HG02973 (cell line): ENCODE results near the gene DSCAML1.

ENCODE experiments used
- ATAC-seq: cut with Tn5 transposase; IDR thresholded peaks from one replicate; pipeline ENCODE4 v1.9.1; 2021; ENCODE audit warnings: moderate library complexity; ENCODE audit not compliant: unreplicated experiment

The DSCAML1 gene

GRCh38 chr11:117796872-117797529 lies at the start of gene DSCAML1:
Gene DSCAML1, minus strand, starts transcription at chr11:117797216. Its CDS starts 137 bp downstream, at chr11:117797079.
- no peak for ATAC-seq

GRCh38 chr11:117843666-117844484 lies 46.9 kb upstream of the DSCAML1 start:
- ATAC-seq, result no peak

- no peak for ATAC-seq
Observed at GRCh38 chr11:117842131-117842941, 45.3 kb upstream of the DSCAML1 start.

GRCh38 chr11:117841551-117842031 lies 44.6 kb upstream of the DSCAML1 start:
- no peak for ATAC-seq

GRCh38 chr11:117840881-117841550 lies 44.0 kb upstream of the DSCAML1 start:
- ATAC-seq, result no peak

- no peak for ATAC-seq
Observed at GRCh38 chr11:117839936-117840813, 43.2 kb upstream of the DSCAML1 start.

GRCh38 chr11:117839380-117839881 lies 42.4 kb upstream of the DSCAML1 start:
- no peak for ATAC-seq

- no peak for ATAC-seq
Observed at GRCh38 chr11:117838901-117839300, 41.9 kb upstream of the DSCAML1 start.

- no peak for ATAC-seq
Observed at GRCh38 chr11:117837791-117838190, 40.8 kb upstream of the DSCAML1 start.

- no peak for ATAC-seq
Observed at GRCh38 chr11:117837070-117837776, 40.2 kb upstream of the DSCAML1 start.

GRCh38 chr11:117836077-117836960 lies 39.3 kb upstream of the DSCAML1 start:
- no peak for ATAC-seq

- ATAC-seq, result no peak
Observed at GRCh38 chr11:117835576-117835975, 38.6 kb upstream of the DSCAML1 start.

GRCh38 chr11:117834838-117835443 lies 37.9 kb upstream of the DSCAML1 start:
- ATAC-seq, result no peak

- no peak for ATAC-seq
Observed at GRCh38 chr11:117834068-117834810, 37.2 kb upstream of the DSCAML1 start.

- ATAC-seq, result no peak
Observed at GRCh38 chr11:117833401-117833891, 36.4 kb upstream of the DSCAML1 start.

- ATAC-seq, result no peak
Observed at GRCh38 chr11:117832511-117832910, 35.5 kb upstream of the DSCAML1 start.
